A549 (cell line): ENCODE data around the gene CMYA5. TPM values are rescaled to one million over a fixed set of nuclear protein-coding genes. Genes with fewer than 3 reads are reported as not detected.

Experiments used
- ATAC-seq, 2 experiments: fragments of 200-7000 bp in 1 of 2; fragments of >200 bp in 1 of 2; cut with Nextera tagmentation in 1 of 2; cut with Tn5 transposase in 1 of 2; 3 replicates each; pipeline versions ENCODE4 v1.8.0 to v1.9.1; 2018 to 2020; ENCODE audit warnings: mild to moderate bottlenecking in 1 of 2, moderate library complexity in 1 of 2
- CTCF ChIA-PET: fragments of 300-600 bp; sonication (Branson Sonifier 250); formaldehyde crosslinking; extraction: SDS; loops from one replicate; lab custom pipeline; 2021; ENCODE audit warnings: antibody characterized with exemption, inconsistent platforms; lab: Yijun Ruan, JAX
- POLR2A ChIA-PET: fragments of 350-600 bp; formaldehyde crosslinking; extraction: SDS; loops from one replicate; lab custom pipeline; 2021; ENCODE audit warnings: antibody characterized with exemption, inconsistent platforms; lab: Yijun Ruan, JAX
- DNase-seq, 2 experiments: peaks; one replicate each; pipeline versions ENCODE4 v3.0.0 to v3.0.0-alpha.2; 2011 to 2016; ENCODE audit warnings: low read depth in 1 of 2, low spot score in 1 of 2
- FAIRE-seq: peaks from 2 replicates; lab custom pipeline; 2011; peaks lifted over from hg19 to GRCh38; lab: Jason Lieb, UNC
- H3K27ac ChIP-seq, 2 experiments: fragments of >200 bp; sonication (Bioruptor Twin); formaldehyde crosslinking; 3 replicates each; pipeline ENCODE4 v1.5.1; 2016 to 2017
- H3K4me1 ChIP-seq: fragments of >200 bp; sonication (Bioruptor Twin); formaldehyde crosslinking; 3 replicates; pipeline ENCODE4 v1.6.1; 2016
- H3K4me2 ChIP-seq: fragments of >200 bp; sonication (Bioruptor Twin); formaldehyde crosslinking; 3 replicates; pipeline ENCODE4 v1.6.1; 2016
- H3K4me3 ChIP-seq: fragments of >200 bp; sonication (Bioruptor Twin); formaldehyde crosslinking; 3 replicates; pipeline ENCODE4 v1.5.1; 2016
- H3K9me3 ChIP-seq: fragments of >200 bp; sonication (Bioruptor Twin); formaldehyde crosslinking; 3 replicates; pipeline ENCODE4 v1.6.1; 2016
- CBX8 ChIP-seq: fragments of 200-600 bp; sonication (generic); IDR thresholded peaks from 2 replicates; pipeline ENCODE4 v1.6.1; 2016
- CEBPB ChIP-seq, 2 experiments: fragments of >200 bp in 1 of 2; sonication (Bioruptor Twin) in 1 of 2; formaldehyde crosslinking in 1 of 2; IDR thresholded peaks; 2 replicates each; pipeline ENCODE4 v1.6.1; 2012 to 2016
- EHMT2 ChIP-seq: fragments of 200-600 bp; sonication (generic); IDR thresholded peaks from 2 replicates; pipeline ENCODE4 v1.6.1; 2016; ENCODE audit warnings: antibody characterized with exemption, low read depth, mild to moderate bottlenecking, moderate library complexity
- EP300 ChIP-seq, 2 experiments: fragments of >200 bp; sonication (Bioruptor Twin); formaldehyde crosslinking; IDR thresholded peaks; 2 replicates in 1 of 2; 3 replicates in 1 of 2; pipeline ENCODE4 v1.6.1; 2016 to 2017
- ESRRA ChIP-seq: fragments of 150-350 bp; IDR thresholded peaks from 2 replicates; pipeline ENCODE4 v1.6.1; 2014; ENCODE audit warnings: mild to moderate bottlenecking, low read length, borderline replicate concordance
- FOSL2 ChIP-seq, 2 experiments: fragments of 450-650 bp in 1 of 2; fragments of >200 bp in 1 of 2; sonication (Bioruptor Twin) in 1 of 2; formaldehyde crosslinking; IDR thresholded peaks; 2 replicates each; pipeline versions ENCODE4 v1.5.0 to v1.6.1; 2016 to 2020; ENCODE audit warnings: mild to moderate bottlenecking in 1 of 2, moderate library complexity in 1 of 2
- GATA3 ChIP-seq: IDR thresholded peaks from 2 replicates; pipeline ENCODE4 v1.6.1; 2012; ENCODE audit warnings: borderline replicate concordance
- HDAC2 ChIP-seq: fragments of 200-600 bp; sonication (generic); IDR thresholded peaks from 2 replicates; pipeline ENCODE4 v1.6.1; 2016
- HEYL ChIP-seq: fragments of 250-450 bp; sonication (Bioruptor Pico); IDR thresholded peaks from 2 replicates; pipeline ENCODE4 v1.8.0; 2021; ENCODE audit warnings: mild to moderate bottlenecking, moderate library complexity
- HOXB5 ChIP-seq: fragments of 250-450 bp; sonication (Bioruptor Pico); IDR thresholded peaks from 2 replicates; pipeline ENCODE4 v1.5.0; 2020; ENCODE audit warnings: mild to moderate bottlenecking, moderate library complexity
- KDM1A ChIP-seq: fragments of 200-600 bp; sonication (generic); IDR thresholded peaks from 2 replicates; pipeline ENCODE4 v1.6.1; 2016; ENCODE audit warnings: low read depth, mild to moderate bottlenecking
- NFE2L2 ChIP-seq: fragments of 150-350 bp; conservative IDR thresholded peaks from 2 replicates; pipeline ENCODE4 v1.6.1; 2014; ENCODE audit warnings: low read length
- NPAS2 ChIP-seq: fragments of 250-450 bp; sonication (Bioruptor Pico); IDR thresholded peaks from 2 replicates; pipeline ENCODE4 v1.8.0; 2022; ENCODE audit warnings: mild to moderate bottlenecking, moderate library complexity, borderline replicate concordance
- RAD21 ChIP-seq, 2 experiments: fragments of >200 bp in 1 of 2; sonication (Bioruptor Twin) in 1 of 2; formaldehyde crosslinking in 1 of 2; IDR thresholded peaks in 1 of 2; conservative IDR thresholded peaks in 1 of 2; 2 replicates in 1 of 2; 3 replicates in 1 of 2; pipeline ENCODE4 v1.6.1; 2012 to 2018; ENCODE audit warnings: inconsistent platforms in 1 of 2
- RCOR1 ChIP-seq: fragments of 150-350 bp; IDR thresholded peaks from 2 replicates; pipeline ENCODE4 v1.6.1; 2014; ENCODE audit warnings: antibody characterized with exemption, low read length, low read depth
- RNF2 ChIP-seq: fragments of 200-600 bp; sonication (generic); IDR thresholded peaks from 2 replicates; pipeline ENCODE4 v1.6.1; 2016; ENCODE audit warnings: low read depth, mild to moderate bottlenecking, antibody characterized with exemption, moderate library complexity, borderline replicate concordance
- USF2 ChIP-seq: fragments of 450-650 bp; IDR thresholded peaks from 2 replicates; pipeline ENCODE4 v1.6.1; 2014; ENCODE audit warnings: antibody characterized with exemption
- ZC3H11A ChIP-seq: fragments of 450-650 bp; IDR thresholded peaks from 2 replicates; pipeline ENCODE4 v1.6.1; 2014; ENCODE audit warnings: antibody characterized with exemption, mild to moderate bottlenecking
- ZFP36 ChIP-seq: fragments of 450-650 bp; IDR thresholded peaks from 2 replicates; pipeline ENCODE4 v1.6.1; 2014; ENCODE audit warnings: borderline replicate concordance; ENCODE audit not compliant: partially characterized antibody
- WGBS: methylation state at CpG from one replicate; pipeline ENCODE4 v1.1.6; 2017; ENCODE audit errors: missing lambda C conversion rate; 5-methylcytosine and 5-hydroxymethylcytosine counted together
- polyA plus RNA-seq, 4 experiments: library from polyadenylated mRNA; depleted of rRNA in 3 of 4; stranded (reverse); fragments of >200 nt; fragmentation: RNase III in 1 of 4; extraction: RNeasy Plus Mini Kit Qiagen cat#74134 plus additional on column Dnase treatment in 1 of 4; gene quantifications; 2 replicates in 3 of 4; 3 replicates in 1 of 4; pipeline ENCODE4 v1.2.3, GENCODE V29; 2011 to 2017
- small RNA-seq, 6 experiments: library from RNA; depleted of rRNA; stranded (forward); fragments of <200 nt; gene quantifications; one replicate each; pipeline ENCODE3, GENCODE V24; 2012
- TF ChIP-seq, protein P1 (sequence below): fragments of 250-450 bp; sonication (Bioruptor Pico); IDR thresholded peaks from 2 replicates; pipeline ENCODE4 v1.5.0; 2020; ENCODE audit warnings: low read depth, mild to moderate bottlenecking, moderate library complexity
- TF ChIP-seq, protein P2 (sequence below): fragments of >200 bp; sonication (Bioruptor Twin); formaldehyde crosslinking; IDR thresholded peaks from 3 replicates; pipeline ENCODE4 v1.5.1; 2016
- TF ChIP-seq, protein P3 (sequence below): IDR thresholded peaks from 2 replicates; pipeline ENCODE4 v1.6.1; 2012; ENCODE audit warnings: low read depth, borderline replicate concordance

Gene CMYA5
- polyA plus RNA-seq, 2 of the 4 experiments (the other 2 are of a cell fraction), result 0.10 to 0.61 TPM

GRCh38 chr5:79846198-79846521 is 156.5 kb downstream of the CMYA5 start (continued):
- TF ChIP-seq, protein P1, sequence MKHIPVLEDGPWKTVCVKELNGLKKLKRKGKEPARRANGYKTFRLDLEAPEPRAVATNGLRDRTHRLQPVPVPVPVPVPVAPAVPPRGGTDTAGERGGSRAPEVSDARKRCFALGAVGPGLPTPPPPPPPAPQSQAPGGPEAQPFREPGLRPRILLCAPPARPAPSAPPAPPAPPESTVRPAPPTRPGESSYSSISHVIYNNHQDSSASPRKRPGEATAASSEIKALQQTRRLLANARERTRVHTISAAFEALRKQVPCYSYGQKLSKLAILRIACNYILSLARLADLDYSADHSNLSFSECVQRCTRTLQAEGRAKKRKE (CRISPR knock-in tag), result no peak
- TF ChIP-seq HDAC2, result no peak
- TF ChIP-seq RNF2, result no peak

DNA sequence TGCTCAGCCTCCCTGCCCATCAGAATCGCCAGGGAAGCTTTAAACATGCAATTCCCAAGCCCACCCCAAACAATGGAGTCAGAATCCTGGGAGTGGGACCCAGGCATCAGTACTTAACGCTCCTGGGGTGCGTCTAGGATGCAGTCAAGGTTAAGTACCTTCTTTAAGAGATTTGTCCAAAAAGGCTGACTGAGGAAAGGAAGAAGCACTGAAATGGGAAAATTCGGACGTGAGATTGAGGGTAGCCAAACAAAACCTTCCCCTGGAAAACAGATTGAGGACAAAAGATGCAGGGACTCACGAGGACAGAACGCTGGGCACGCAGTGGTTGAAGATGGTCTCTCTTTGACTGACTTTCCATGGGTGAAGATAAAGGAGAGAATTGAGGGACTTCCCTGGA is 157.9 kb downstream of the CMYA5 start:
- 26% methylated on average over 8 of the region's 8 CpGs for WGBS
- DNase-seq (no peak), ATAC-seq (no peak), FAIRE-seq (no peak)
- H3K27ac ChIP-seq, result no peak overlapping the region
- H3K4me1 ChIP-seq, result no peaks in the 10 kb centered on the region
- TF ChIP-seq KDM1A (no peak), NFE2L2 (no peak), RAD21 (conservative IDR thresholded peaks at IDR 0.05 in 1 of 2, IDR thresholded peaks at IDR 0.05 in 1 of 2) (no peak), HEYL (CRISPR knock-in tag) (no peak)
- no peak overlapping the region for H3K4me3 ChIP-seq
- H3K9me3 ChIP-seq, result no peaks in the 10 kb centered on the region
- CTCF ChIA-PET, result no interaction called here
- H3K4me2 ChIP-seq, result no peak overlapping the region
- POLR2A ChIA-PET, result no interaction called here

GRCh38 chr5:79849061-79849460 is 159.4 kb downstream of the CMYA5 start:
- no peak for ATAC-seq
- CTCF ChIA-PET, result interaction anchor here (0.6 kb wide), 1 partner anchor 276 kb away, joined by 3 read pairs; no protein-coding TSS in a partner anchor
- no peak for DNase-seq
- no peak for TF ChIP-seq GATA3
- TF ChIP-seq CEBPB (IDR thresholded peaks at IDR 0.05), result no peak
- no peak for TF ChIP-seq FOSL2 (IDR thresholded peaks at IDR 0.05)
- TF ChIP-seq FOSL2 (CRISPR knock-in tag; IDR thresholded peaks at IDR 0.05), result no peak
- TF ChIP-seq USF2, result no peak
- TF ChIP-seq CBX8, result no peak
- no peak for TF ChIP-seq ESRRA
- TF ChIP-seq ZC3H11A, result no peak
- no peak for TF ChIP-seq EP300 (IDR thresholded peaks at IDR 0.05)
- TF ChIP-seq, protein P1 (CRISPR knock-in tag), result no peak
- TF ChIP-seq HEYL (CRISPR knock-in tag), result no peak
- no peak for TF ChIP-seq NPAS2 (CRISPR knock-in tag)
- TF ChIP-seq HOXB5 (CRISPR knock-in tag), result no peak
- no peak for TF ChIP-seq RCOR1
- TF ChIP-seq, protein P2, sequence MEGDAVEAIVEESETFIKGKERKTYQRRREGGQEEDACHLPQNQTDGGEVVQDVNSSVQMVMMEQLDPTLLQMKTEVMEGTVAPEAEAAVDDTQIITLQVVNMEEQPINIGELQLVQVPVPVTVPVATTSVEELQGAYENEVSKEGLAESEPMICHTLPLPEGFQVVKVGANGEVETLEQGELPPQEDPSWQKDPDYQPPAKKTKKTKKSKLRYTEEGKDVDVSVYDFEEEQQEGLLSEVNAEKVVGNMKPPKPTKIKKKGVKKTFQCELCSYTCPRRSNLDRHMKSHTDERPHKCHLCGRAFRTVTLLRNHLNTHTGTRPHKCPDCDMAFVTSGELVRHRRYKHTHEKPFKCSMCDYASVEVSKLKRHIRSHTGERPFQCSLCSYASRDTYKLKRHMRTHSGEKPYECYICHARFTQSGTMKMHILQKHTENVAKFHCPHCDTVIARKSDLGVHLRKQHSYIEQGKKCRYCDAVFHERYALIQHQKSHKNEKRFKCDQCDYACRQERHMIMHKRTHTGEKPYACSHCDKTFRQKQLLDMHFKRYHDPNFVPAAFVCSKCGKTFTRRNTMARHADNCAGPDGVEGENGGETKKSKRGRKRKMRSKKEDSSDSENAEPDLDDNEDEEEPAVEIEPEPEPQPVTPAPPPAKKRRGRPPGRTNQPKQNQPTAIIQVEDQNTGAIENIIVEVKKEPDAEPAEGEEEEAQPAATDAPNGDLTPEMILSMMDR, result no peak
- no peak for TF ChIP-seq EHMT2
- TF ChIP-seq ZFP36, result no peak
- TF ChIP-seq KDM1A, result no peak
- TF ChIP-seq, protein P3, sequence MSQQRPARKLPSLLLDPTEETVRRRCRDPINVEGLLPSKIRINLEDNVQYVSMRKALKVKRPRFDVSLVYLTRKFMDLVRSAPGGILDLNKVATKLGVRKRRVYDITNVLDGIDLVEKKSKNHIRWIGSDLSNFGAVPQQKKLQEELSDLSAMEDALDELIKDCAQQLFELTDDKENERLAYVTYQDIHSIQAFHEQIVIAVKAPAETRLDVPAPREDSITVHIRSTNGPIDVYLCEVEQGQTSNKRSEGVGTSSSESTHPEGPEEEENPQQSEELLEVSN, result no peak
- TF ChIP-seq, all 56 proteins: peak for 0
- Histone ChIP-seq H3K27ac (no peak overlapping the region), H3K4me2 (no peak overlapping the region), H3K4me1 (no peaks in the 10 kb centered on the region), H3K9me3 (no peaks in the 10 kb centered on the region), H3K4me3 (no peak overlapping the region)
- no peak for FAIRE-seq
- POLR2A ChIA-PET, result no interaction called here
- WGBS, result 73% methylated on average over 15 of the region's 16 CpGs

Small RNAs within 50 kb of the gene (small RNA-seq; reads per million reads assigned to genes)
- gene AC008496.1, result 0 reads per million in 6 experiments

Other genes starting within 250 kb of the CMYA5 start
- 5.6 and 9.3 TPM in 2 replicates for gene HOMER1, start 175.7 kb upstream of the CMYA5 start, polyA plus RNA-seq (2011; rRNA removed)
- 6.0 to 8.1 TPM (median 6.3 TPM) in 3 replicates for gene HOMER1, start 175.7 kb upstream of the CMYA5 start, polyA plus RNA-seq (2017; fragmentation: RNase III; extraction: RNeasy Plus Mini Kit Qiagen cat#74134 plus additional on column Dnase treatment)
- 55.3 and 61.6 TPM in 2 replicates for gene TENT2, start 77.4 kb upstream of the CMYA5 start, polyA plus RNA-seq (2011; rRNA removed)
- gene TENT2, start 77.4 kb upstream of the CMYA5 start, polyA plus RNA-seq (2017; fragmentation: RNase III; extraction: RNeasy Plus Mini Kit Qiagen cat#74134 plus additional on column Dnase treatment), result 20.8 to 23.0 TPM (median 22.6 TPM) in 3 replicates